Mammary epithelial cell (primary cell): Measurements from ENCODE around the gene STMP1.

Experiments
- CTCF ChIP-seq, 2 donors: IDR thresholded peaks in 1 of 2; conservative IDR thresholded peaks in 1 of 2; 2 replicates each; pipeline ENCODE4 v1.5.1; 2011 to 2012; ENCODE audit warnings: inconsistent platforms in 2 of 2, low read length in 2 of 2, mild to moderate bottlenecking in 2 of 2, control low read depth in 1 of 2, low read depth in 1 of 2; ENCODE audit not compliant: insufficient read depth in 1 of 2; ENCODE audit errors: extremely low read depth in 1 of 2
- EZH2 ChIP-seq: IDR thresholded peaks from 2 replicates; pipeline ENCODE4 v1.6.1; 2012; ENCODE audit warnings: low read length, inconsistent platforms, borderline replicate concordance

GRCh38 chr7:135648235-135648634, 14.1 kb upstream of the STMP1 start:
- TF ChIP-seq CTCF (conservative IDR thresholded peaks at IDR 0.05 in 1 of 2, IDR thresholded peaks at IDR 0.05 in 1 of 2; ENCODE audit: extremely low read depth in 1 of 2, insufficient read depth in 1 of 2, low read depth in 1 of 2, low read length in 2 of 2) (no peak), EZH2 (no peak)
